NB4 (cell line): ENCODE data around the gene DZIP1.

Experiments
- POLR2A ChIP-seq: IDR thresholded peaks from 2 replicates; pipeline ENCODE4 v1.6.1; 2011; ENCODE audit warnings: mild to moderate bottlenecking; ENCODE audit not compliant: insufficient read length; ENCODE audit errors: extremely low read depth
- TF ChIP-seq, protein P1 (sequence below): IDR thresholded peaks from one replicate; pipeline ENCODE4 v1.5.1; 2012; ENCODE audit warnings: low read depth, low read length

DNA sequence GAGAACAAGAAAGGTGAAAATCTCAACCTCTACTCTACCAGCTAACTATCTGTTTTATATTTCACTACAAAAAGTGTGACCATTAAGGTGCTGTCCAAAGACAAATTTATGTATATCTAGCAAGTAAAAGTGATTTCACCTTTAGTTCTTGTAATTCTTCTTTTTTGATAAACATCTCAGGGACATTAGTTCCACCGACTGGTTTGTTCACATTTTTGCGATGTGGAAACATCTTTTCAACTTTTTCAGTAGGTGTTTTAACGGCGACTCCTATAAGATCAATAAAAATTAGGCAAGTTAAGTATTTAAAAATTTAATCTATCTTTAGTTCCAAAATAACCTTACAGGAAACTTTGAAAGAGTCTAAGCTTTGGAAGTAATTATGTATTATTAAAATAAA, 58.6 kb downstream of the DZIP1 start:
- TF ChIP-seq, protein P1, sequence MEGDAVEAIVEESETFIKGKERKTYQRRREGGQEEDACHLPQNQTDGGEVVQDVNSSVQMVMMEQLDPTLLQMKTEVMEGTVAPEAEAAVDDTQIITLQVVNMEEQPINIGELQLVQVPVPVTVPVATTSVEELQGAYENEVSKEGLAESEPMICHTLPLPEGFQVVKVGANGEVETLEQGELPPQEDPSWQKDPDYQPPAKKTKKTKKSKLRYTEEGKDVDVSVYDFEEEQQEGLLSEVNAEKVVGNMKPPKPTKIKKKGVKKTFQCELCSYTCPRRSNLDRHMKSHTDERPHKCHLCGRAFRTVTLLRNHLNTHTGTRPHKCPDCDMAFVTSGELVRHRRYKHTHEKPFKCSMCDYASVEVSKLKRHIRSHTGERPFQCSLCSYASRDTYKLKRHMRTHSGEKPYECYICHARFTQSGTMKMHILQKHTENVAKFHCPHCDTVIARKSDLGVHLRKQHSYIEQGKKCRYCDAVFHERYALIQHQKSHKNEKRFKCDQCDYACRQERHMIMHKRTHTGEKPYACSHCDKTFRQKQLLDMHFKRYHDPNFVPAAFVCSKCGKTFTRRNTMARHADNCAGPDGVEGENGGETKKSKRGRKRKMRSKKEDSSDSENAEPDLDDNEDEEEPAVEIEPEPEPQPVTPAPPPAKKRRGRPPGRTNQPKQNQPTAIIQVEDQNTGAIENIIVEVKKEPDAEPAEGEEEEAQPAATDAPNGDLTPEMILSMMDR: no peak
- TF ChIP-seq POLR2A: no peak
